HG02571 (cell line): Measurements from ENCODE around the gene NXPH1.

ENCODE experiments used
- ATAC-seq: cut with Tn5 transposase; IDR thresholded peaks from one replicate; pipeline ENCODE4 v1.9.1; 2021; ENCODE audit warnings: mild to moderate bottlenecking, moderate library complexity; ENCODE audit not compliant: unreplicated experiment

The NXPH1 gene

GRCh38 chr7:8491544-8492489 is 58.4 kb downstream of the NXPH1 start:
- ATAC-seq: no peak

DNA sequence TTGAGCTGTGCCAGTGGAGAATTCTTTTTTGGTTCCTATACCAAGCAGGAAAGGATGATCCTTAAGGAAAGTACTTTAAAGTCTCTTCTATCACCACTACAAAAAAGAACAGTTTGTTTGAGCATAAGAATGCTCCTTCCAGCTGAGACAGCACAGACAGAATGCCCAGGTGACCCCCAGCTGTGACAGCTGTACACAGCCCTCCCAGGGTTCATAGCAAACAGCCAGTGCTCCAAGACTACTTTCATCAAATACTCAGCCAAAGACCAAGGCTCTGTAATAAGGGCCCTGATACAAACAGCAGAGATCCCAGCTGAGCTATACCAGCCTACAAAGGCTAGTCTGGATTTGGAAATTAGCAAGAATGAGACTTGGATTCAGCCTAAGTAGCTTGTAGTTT is 65.7 kb downstream of the NXPH1 start:
- no peak for ATAC-seq

DNA sequence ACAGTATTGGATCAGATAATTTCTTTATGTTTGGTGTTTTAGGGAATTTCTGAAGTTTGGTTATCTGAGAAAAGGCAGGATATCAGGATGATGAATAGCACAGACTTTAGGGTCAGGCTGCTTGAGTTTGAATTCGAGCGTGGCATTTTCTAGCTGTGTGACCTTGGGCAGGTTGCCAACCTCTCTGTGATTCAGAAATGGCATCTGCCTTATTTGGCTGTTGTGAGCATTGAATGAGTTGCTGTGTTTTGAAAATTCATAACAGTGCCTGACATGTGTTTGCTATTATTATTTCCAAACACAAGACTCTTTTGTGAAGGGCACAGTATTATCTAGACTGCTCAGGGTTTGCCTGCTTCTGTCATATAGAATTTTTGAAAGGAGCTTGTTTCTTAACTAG is 66.9 kb downstream of the NXPH1 start:
- ATAC-seq: no peak

GRCh38 chr7:8507566-8507965 is 74.2 kb downstream of the NXPH1 start:
- ATAC-seq: no peak

DNA sequence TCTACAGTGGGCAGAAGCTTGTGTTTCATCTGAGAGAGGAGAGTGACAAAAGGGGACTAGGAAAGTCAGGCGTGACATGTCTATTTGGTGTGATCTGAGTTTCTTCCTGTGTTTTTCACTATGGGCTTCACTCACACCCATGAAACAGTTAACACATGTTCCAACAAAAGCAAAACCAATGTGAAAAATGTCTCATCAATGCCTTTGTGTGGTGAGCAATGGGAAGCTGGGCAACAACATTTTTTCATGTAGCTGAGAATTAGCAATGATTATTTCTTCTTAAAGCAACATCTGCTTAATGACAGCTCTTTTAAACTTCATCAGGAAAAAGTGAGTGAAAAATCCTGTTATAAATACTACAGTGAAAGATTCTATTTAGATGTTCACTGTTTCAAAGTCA is 76.2 kb downstream of the NXPH1 start:
- no peak for ATAC-seq

- no peak for ATAC-seq
Observed at GRCh38 chr7:8511855-8512254, 78.4 kb downstream of the NXPH1 start.

- ATAC-seq: no peak
Observed at GRCh38 chr7:8514781-8515519, 81.5 kb downstream of the NXPH1 start.

DNA sequence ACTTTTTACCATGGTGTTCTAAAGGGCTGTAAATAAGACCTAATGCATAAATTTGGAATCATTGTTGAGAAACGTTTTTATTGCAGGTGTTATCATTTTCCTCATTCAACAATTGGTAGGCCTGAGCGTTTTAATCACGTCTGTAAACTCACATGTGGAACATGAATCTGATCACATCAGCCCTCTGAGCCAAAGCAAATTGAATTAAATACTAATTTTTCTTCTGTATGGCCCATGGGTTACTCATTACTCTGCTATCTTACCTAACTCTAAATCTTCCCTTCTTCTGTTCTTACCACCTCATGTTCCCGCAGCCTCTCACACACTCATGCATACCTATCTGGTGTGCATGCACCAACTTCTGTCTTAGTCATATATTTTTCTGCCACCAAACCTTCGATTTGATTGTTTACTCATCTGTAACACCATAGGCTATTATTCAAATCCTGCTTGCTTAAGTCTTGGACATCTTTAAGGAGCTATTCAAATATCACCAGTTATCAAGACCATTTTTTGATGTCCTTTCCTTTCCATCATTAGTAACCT is 82.3 kb downstream of the NXPH1 start:
- ATAC-seq: no peak

DNA sequence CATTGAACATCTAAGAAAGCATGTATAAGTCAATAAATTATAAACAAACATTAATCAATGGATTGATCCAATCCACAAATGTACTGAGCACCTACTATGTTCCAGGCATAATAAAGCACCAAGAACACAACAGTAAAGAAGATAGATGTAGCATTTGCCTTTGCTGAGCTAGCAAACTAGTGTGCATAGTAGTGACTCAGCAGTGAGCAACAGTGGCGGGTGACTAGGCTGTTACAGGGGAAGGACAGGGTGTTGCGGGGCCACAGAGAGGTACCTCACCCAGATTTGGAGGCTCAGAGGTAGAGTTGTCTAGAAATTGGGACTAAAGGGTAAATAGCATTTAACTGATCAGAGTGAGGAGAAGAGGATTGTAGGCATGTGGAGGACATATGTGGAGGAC is 83.6 kb downstream of the NXPH1 start:
- ATAC-seq: no peak

DNA sequence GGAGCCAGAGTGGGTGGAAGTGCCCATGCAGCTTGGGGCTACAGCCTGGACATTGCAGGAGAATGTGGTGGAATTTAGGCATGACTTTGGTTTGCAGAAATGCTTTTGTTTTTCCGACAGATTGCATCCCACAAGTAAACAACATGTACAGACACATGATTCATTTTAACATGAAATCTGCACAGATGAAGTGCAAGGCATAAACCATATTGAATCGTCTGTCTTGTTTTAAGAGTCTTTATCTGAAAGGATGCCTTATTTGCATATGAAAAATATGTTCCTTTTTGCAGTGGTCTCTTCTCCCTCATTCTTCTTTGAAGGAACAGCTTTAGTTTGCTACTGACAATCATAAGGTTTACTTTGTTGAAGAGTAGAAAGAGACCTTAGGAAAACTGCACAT is 94.9 kb downstream of the NXPH1 start:
- no peak for ATAC-seq

GRCh38 chr7:8531991-8532515 is 98.6 kb downstream of the NXPH1 start:
- ATAC-seq: no peak

DNA sequence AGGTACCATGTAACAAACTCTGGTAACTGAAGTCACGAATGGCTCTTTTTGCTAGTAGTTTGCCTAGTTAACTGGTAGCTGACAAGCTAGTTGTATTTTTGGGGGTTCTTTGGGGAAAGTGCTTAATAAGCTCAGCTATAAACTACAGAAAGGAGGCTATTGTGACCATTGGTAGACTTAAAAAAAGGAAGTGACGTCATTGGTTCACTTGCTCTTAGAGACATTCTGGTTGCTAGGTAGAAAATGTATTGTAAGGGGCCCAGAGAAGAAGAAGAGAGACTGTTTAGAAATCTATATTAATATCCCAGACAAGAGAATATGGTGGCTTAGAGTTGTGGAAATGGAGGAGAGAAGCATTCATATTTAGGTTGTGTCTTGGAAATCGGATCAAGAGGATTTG is 103.0 kb downstream of the NXPH1 start:
- no peak for ATAC-seq

GRCh38 chr7:8549046-8549445 is 115.6 kb downstream of the NXPH1 start:
- no peak for ATAC-seq

GRCh38 chr7:8560501-8560900 is 127.1 kb downstream of the NXPH1 start:
- ATAC-seq: no peak

- no peak for ATAC-seq
Observed at GRCh38 chr7:8561449-8561848, 128.0 kb downstream of the NXPH1 start.

DNA sequence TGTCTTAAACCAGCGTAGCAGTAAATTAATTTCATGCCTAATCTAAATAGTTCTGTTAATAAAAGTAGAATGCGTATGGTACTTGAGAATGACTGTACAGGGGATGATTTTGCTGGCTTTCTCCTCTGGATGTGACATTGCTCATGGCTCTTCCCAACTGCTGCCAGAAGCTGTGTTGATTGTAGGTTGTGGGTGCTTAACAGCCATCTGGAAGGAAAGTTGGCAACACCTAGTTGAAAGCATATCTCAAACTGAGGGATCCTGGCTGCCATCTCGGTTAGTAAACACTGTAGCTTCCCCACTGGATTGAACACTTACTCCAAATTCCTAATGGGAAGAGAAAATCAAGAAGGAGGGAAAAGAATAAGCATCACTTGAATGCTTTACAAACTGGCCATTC is 130.9 kb downstream of the NXPH1 start:
- no peak for ATAC-seq

- ATAC-seq: no peak
Observed at GRCh38 chr7:8566016-8566415, 132.6 kb downstream of the NXPH1 start.

DNA sequence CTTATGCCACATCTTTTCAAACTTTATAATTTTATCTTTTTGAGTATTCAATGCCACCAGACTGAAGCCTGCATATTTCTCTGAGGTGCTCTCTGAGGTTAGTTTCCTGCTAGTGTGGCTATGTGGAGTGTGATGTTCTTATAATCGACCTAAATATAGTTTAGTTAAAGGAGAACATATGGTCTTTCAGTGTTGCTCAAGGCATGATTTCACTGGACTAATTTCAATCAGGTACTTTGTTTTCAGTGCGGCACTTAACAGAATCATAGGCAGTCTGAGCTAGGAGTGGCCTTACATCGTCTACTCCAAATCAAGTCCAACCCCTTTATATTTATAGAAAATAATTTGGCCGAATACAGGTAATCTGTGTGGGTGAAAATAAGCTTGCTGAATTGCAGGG is 134.2 kb downstream of the NXPH1 start:
- no peak for ATAC-seq

DNA sequence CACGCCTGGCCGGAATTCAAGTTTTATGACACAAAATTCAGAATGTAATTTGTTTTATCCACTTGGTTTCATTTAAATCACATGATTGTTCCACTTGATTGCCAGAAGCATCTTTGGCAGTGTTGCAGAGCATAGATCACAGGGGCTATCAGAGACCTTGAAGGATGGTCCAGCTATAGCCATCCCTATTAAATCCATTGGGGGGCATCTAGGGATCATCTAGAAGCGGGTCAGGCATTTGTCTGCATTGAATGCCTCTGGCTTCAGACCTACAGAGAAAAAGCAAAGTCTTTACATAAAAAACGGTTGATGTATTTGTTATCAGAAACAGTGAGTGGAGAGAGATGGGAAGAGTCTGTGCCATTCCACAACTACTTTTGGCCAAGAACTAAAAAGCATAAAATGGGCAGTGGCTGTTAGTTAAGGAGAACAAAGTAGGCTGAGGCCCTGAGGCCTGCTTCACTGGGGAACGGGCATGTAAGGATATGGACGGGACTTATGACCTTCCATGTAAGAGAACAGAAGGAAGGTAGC is 146.3 kb downstream of the NXPH1 start:
- ATAC-seq: no peak

GRCh38 chr7:8581842-8582241 is 148.4 kb downstream of the NXPH1 start:
- no peak for ATAC-seq

- ATAC-seq: no peak
Observed at GRCh38 chr7:8582728-8583127, 149.3 kb downstream of the NXPH1 start.
